Measurements from ENCODE around the gene SLC6A3.
"Not testable (repeated sequence)": the region's sequence is repeated elsewhere in the genome, so short reads cannot be mapped to it uniquely, and the experiment has no call there.

SLC6A3 gene

GRCh38 chr5:1477341-1477740 lies 32.1 kb upstream of the SLC6A3 start:
- DNase-seq (ENCODE audit: low read depth), result no peak

GRCh38 chr5:1476967-1477310 lies 31.7 kb upstream of the SLC6A3 start:
- no peak for DNase-seq (ENCODE audit: low read depth)

GRCh38 chr5:1476181-1476966 lies 31.1 kb upstream of the SLC6A3 start:
- DNase-seq (ENCODE audit: low read depth), result no peak

- DNase-seq (ENCODE audit: low read depth), result not testable (repeated sequence)
Observed at GRCh38 chr5:1475544-1475900, 30.3 kb upstream of the SLC6A3 start.

GRCh38 chr5:1474866-1475543 lies 29.8 kb upstream of the SLC6A3 start:
- DNase-seq (ENCODE audit: low read depth), result no peak

- no peak for DNase-seq (ENCODE audit: low read depth)
Observed at GRCh38 chr5:1474183-1474839, 29.1 kb upstream of the SLC6A3 start.

GRCh38 chr5:1473746-1474145 lies 28.5 kb upstream of the SLC6A3 start:
- DNase-seq (ENCODE audit: low read depth), result no peak

- DNase-seq (ENCODE audit: low read depth), result no peak
Observed at GRCh38 chr5:1472964-1473628, 27.9 kb upstream of the SLC6A3 start.

GRCh38 chr5:1471997-1472963 lies 27.0 kb upstream of the SLC6A3 start:
- no peak for DNase-seq (ENCODE audit: low read depth)

- DNase-seq (ENCODE audit: low read depth), result no peak
Observed at GRCh38 chr5:1471240-1471853, 26.1 kb upstream of the SLC6A3 start.

- no peak for DNase-seq (ENCODE audit: low read depth)
Observed at GRCh38 chr5:1470762-1471211, 25.5 kb upstream of the SLC6A3 start.

- DNase-seq (ENCODE audit: low read depth), result no peak
Observed at GRCh38 chr5:1468629-1469527, 23.6 kb upstream of the SLC6A3 start.

GRCh38 chr5:1468247-1468612 lies 23.0 kb upstream of the SLC6A3 start:
- no peak for DNase-seq (ENCODE audit: low read depth)

GRCh38 chr5:1467341-1468246 lies 22.4 kb upstream of the SLC6A3 start:
- DNase-seq (ENCODE audit: low read depth), result no peak

- no peak for DNase-seq (ENCODE audit: low read depth)
Observed at GRCh38 chr5:1466631-1467265, 21.5 kb upstream of the SLC6A3 start.

- no peak for DNase-seq (ENCODE audit: low read depth)
Observed at GRCh38 chr5:1465966-1466471, 20.8 kb upstream of the SLC6A3 start.

- no peak for DNase-seq (ENCODE audit: low read depth)
Observed at GRCh38 chr5:1465117-1465516, 19.9 kb upstream of the SLC6A3 start.

GRCh38 chr5:1464511-1464910 lies 19.3 kb upstream of the SLC6A3 start:
- no peak for DNase-seq (ENCODE audit: low read depth)

Measured in activated T-cell treated with anti-CD3 and anti-CD28 coated beads for 48 hours (primary cell).